Neuronal stem cell (in vitro differentiated cells): Measurements from ENCODE around the gene SPRYD3. TPM values are rescaled to one million over a fixed set of nuclear protein-coding genes. Genes with fewer than 3 reads are reported as not detected.
A peak's percentile ranks its signal among the peaks of the same experiment; 100 is the strongest.

Experiments used
- DNase-seq: peaks from one replicate; pipeline ENCODE4 v3.0.0-alpha.2; 2013; ENCODE audit warnings: low spot score
- H2AFZ ChIP-seq: one replicate; pipeline ENCODE4 v1.6.1; 2013; ENCODE audit warnings: mild to moderate bottlenecking, low read length, inconsistent platforms
- H2AK5ac ChIP-seq: 2 replicates; pipeline ENCODE4 v1.6.1; 2013; ENCODE audit warnings: low read depth, mild to moderate bottlenecking, inconsistent platforms, low read length, moderate library complexity, mixed read lengths
- H2BK120ac ChIP-seq: 2 replicates; pipeline ENCODE4 v1.6.1; 2013; ENCODE audit warnings: low read depth, mild to moderate bottlenecking, inconsistent platforms, low read length, moderate library complexity, mixed read lengths
- H2BK12ac ChIP-seq: one replicate; pipeline ENCODE4 v1.6.1; 2013; ENCODE audit warnings: low read length, inconsistent platforms
- H2BK15ac ChIP-seq: 2 replicates; pipeline ENCODE4 v1.6.1; 2013; ENCODE audit warnings: mild to moderate bottlenecking, low read length, inconsistent platforms, mixed read lengths
- H2BK5ac ChIP-seq: one replicate; pipeline ENCODE4 v1.6.1; 2013; ENCODE audit warnings: inconsistent platforms, mild to moderate bottlenecking, low read length, moderate library complexity
- H3K14ac ChIP-seq: one replicate; pipeline ENCODE4 v1.6.1; 2013; ENCODE audit warnings: low read length, inconsistent platforms
- H3K18ac ChIP-seq: 2 replicates; pipeline ENCODE4 v1.6.1; 2013; ENCODE audit warnings: low read length, inconsistent platforms
- H3K23ac ChIP-seq: 2 replicates; pipeline ENCODE4 v1.6.1; 2013; ENCODE audit warnings: low read depth, mild to moderate bottlenecking, mixed read lengths, low read length, inconsistent platforms; ENCODE audit not compliant: poor library complexity
- H3K27ac ChIP-seq: replicated peaks from 3 replicates; pipeline ENCODE4 v1.5.1; 2013; ENCODE audit warnings: low read length, inconsistent platforms
- H3K27me3 ChIP-seq, 3 experiments: 2 replicates each; pipeline ENCODE4 v1.6.1; 2013; ENCODE audit warnings: low read length in 3 of 3, mild to moderate bottlenecking in 2 of 3, inconsistent platforms in 1 of 3, low read depth in 1 of 3, mixed read lengths in 1 of 3, moderate library complexity in 1 of 3; ENCODE audit not compliant: control insufficient read depth in 3 of 3, insufficient read depth in 3 of 3
- H3K36me3 ChIP-seq, 2 donors: replicated peaks in 1 of 2; 2 replicates each; pipeline ENCODE4 v1.6.1; 2013; ENCODE audit warnings: low read length in 2 of 2; ENCODE audit not compliant: control insufficient read depth in 2 of 2, insufficient read depth in 2 of 2
- H3K4ac ChIP-seq: 2 replicates; pipeline ENCODE4 v1.6.1; 2013; ENCODE audit warnings: inconsistent platforms, mild to moderate bottlenecking, low read length, moderate library complexity
- H3K4me1 ChIP-seq, 2 donors: 1 replicate in 1 of 2; 2 replicates in 1 of 2; pipeline ENCODE4 v1.6.1; 2013; ENCODE audit warnings: low read length in 2 of 2, low read depth in 1 of 2; ENCODE audit not compliant: control insufficient read depth in 2 of 2, insufficient read depth in 1 of 2
- H3K4me2 ChIP-seq: one replicate; pipeline ENCODE4 v1.6.1; 2013; ENCODE audit warnings: mild to moderate bottlenecking, low read length, inconsistent platforms; ENCODE audit not compliant: insufficient read depth, poor library complexity, severe bottlenecking
- H3K4me3 ChIP-seq, 2 donors: 2 replicates each; pipeline ENCODE4 v1.5.1; 2013; ENCODE audit warnings: low read length in 2 of 2, mild to moderate bottlenecking in 2 of 2, inconsistent platforms in 1 of 2, moderate library complexity in 1 of 2
- H3K79me1 ChIP-seq: one replicate; pipeline ENCODE4 v1.6.1; 2013; ENCODE audit warnings: low read depth, mild to moderate bottlenecking, inconsistent platforms, low read length, moderate library complexity
- H3K9ac ChIP-seq: one replicate; pipeline ENCODE4 v1.6.1; 2013; ENCODE audit warnings: mild to moderate bottlenecking, low read depth, low read length, inconsistent platforms; ENCODE audit not compliant: poor library complexity
- H3K9me3 ChIP-seq, 2 donors: replicated peaks in 1 of 2; 2 replicates each; pipeline versions ENCODE3 to v1.6.1; 2013; ENCODE audit warnings: low read length in 2 of 2, mild to moderate bottlenecking in 2 of 2, inconsistent platforms in 1 of 2, low read depth in 1 of 2, mixed read lengths in 1 of 2, moderate library complexity in 1 of 2; ENCODE audit not compliant: control insufficient read depth in 2 of 2, insufficient read depth in 1 of 2
- H4K8ac ChIP-seq: one replicate; pipeline ENCODE4 v1.6.1; 2013; ENCODE audit warnings: low read depth, mild to moderate bottlenecking, inconsistent platforms, low read length, moderate library complexity
- H4K91ac ChIP-seq: one replicate; pipeline ENCODE4 v1.6.1; 2013; ENCODE audit warnings: low read length, low read depth, mild to moderate bottlenecking, inconsistent platforms; ENCODE audit not compliant: poor library complexity
- WGBS, 2 donors: extraction: QIAGEN DNeasy Blood & Tissue Kit; methylation state at CpG; one replicate each; pipeline ENCODE4 v1.1.7; 2013; ENCODE audit warnings: missing lambda C conversion rate in 2 of 2, mixed read lengths in 1 of 2; ENCODE audit not compliant: insufficient read length in 2 of 2, insufficient replicate concordance in 1 of 2; ENCODE audit errors: extremely low coverage in 2 of 2; 5-methylcytosine and 5-hydroxymethylcytosine counted together
- polyA plus RNA-seq, 2 experiments: library from polyadenylated mRNA; stranded (reverse); fragments of 200-250 nt; gene quantifications; one replicate each; pipeline ENCODE4 v1.2.3, GENCODE V29; 2013

The SPRYD3 gene, protein sequence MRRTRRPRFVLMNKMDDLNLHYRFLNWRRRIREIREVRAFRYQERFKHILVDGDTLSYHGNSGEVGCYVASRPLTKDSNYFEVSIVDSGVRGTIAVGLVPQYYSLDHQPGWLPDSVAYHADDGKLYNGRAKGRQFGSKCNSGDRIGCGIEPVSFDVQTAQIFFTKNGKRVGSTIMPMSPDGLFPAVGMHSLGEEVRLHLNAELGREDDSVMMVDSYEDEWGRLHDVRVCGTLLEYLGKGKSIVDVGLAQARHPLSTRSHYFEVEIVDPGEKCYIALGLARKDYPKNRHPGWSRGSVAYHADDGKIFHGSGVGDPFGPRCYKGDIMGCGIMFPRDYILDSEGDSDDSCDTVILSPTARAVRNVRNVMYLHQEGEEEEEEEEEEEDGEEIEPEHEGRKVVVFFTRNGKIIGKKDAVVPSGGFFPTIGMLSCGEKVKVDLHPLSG
- polyA plus RNA-seq (2013, experiment 1 of 2): 3.1 TPM
- polyA plus RNA-seq (2013, experiment 2 of 2): 3.1 TPM

DNA sequence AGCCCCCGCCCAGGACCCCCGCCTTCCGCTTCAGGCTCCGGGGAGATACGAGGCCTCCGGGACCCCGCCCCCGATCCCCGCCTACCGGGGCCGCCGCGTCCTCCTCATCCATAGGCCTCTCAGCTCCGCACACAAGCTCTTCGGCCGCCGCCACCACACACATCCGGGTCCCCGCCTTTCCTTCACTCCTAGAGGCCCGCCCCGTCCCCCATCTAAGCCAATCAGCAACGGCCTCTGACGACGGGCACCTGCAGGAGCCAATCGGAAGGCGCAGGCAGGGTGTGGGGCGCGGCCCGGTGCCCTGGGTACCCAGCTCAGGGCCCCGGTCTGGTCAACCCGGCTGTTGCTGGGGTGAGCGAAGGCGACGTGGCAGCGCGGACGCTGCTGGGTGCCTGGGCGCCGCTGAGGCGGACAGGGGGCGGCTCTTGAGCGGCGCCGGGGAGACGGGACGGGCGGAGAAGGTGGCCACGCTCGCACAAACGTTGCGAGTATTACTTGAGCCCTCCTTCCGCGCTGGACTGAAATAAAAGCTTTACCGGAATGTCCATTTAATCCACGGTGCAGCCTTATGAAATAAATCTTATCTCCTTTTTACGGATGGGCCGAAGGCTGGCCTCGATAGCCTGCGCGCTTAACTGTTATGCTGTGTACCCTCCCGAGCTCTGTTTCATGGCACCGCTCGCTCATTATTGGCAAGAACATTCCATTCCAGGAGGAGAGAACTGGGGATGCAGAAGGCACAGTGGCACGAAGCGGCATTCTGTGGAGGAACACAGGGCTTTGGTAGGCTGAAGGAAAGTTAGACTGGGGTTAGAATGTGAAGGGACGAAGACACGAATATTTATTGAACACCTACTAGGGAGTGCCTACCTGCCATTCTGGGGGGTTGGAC lies at the start of gene SPRYD3:
TSS of gene SPRYD3 (minus strand) at position 165 of the 892 bp plus-strand sequence. CDS start at position 108, 57 bp downstream.
- Histone ChIP-seq H2AFZ (peak within 1 kb of the TSS; percentile 91), H3K23ac (peak within 1 kb of the TSS; percentile 98), H3K9me3 (peaks cover 0 to 1% of the 10 kb centered on the region in 2 donors), H3K27me3 (peaks cover 0 to 5% (median 0%) of the 10 kb centered on the region in 3 experiments), H3K4me2 (peak within 1 kb of the TSS; percentile 92), H4K91ac (peak within 1 kb of the TSS; percentile 79), H2AK5ac (peak within 1 kb of the TSS; percentile 0), H2BK120ac (no peak within 1 kb of the TSS), H2BK5ac (peak within 1 kb of the TSS; percentile 77), H3K14ac (no peak within 1 kb of the TSS), H3K4me3 (peak within 1 kb of the TSS; percentile 62 to 85), H2BK12ac (no peak within 1 kb of the TSS), H3K79me1 (no peaks in the 10 kb centered on the region), H3K36me3 (peaks cover 2 to 20% of the 10 kb centered on the region in 2 donors), H3K18ac (peak within 1 kb of the TSS; percentile 97), H3K9ac (peak within 1 kb of the TSS; percentile 98), H3K4ac (peak within 1 kb of the TSS; percentile 8), H3K27ac (peak within 1 kb of the TSS; percentile 84), H4K8ac (peak within 1 kb of the TSS; percentile 3), H2BK15ac (peak within 1 kb of the TSS; percentile 96), H3K4me1 (peaks cover 5 to 6% of the 10 kb centered on the region in 2 donors)
- no CpG with 5 or more reads among the region's 67 CpGs for WGBS, 2 donors
- peak; percentile 99 for DNase-seq

DNA sequence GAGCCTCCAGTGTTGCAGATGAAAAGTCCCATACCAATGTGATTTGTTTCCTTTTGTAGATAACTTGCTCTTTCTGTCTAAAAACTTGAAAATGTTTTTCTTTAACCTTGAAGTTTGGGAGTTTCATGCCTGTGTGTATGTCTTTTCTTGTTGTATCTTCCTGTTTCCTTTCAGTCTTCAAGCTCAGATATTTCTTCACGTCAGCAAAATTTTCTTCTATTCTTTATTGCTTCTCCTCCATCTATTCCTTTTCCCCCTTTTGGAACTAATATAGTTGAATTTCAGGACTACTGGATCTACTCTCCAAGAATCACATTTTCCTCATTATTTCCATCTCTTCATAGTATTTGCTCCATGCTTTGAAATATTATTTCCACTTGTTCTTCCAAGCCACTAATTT lies 48.0 kb upstream of the SPRYD3 start:
- Histone ChIP-seq H3K9me3 (peaks cover 0 to 6% of the 10 kb centered on the region in 2 donors), H4K8ac (no peak overlapping the region), H3K4me3 (no peak overlapping the region), H3K27ac (no peak overlapping the region), H3K79me1 (no peaks in the 10 kb centered on the region), H2BK15ac (no peak overlapping the region), H2BK12ac (no peak overlapping the region), H3K4me2 (no peak overlapping the region), H3K36me3 (no peaks in the 10 kb centered on the region), H3K4me1 (no peaks in the 10 kb centered on the region), H3K14ac (no peak overlapping the region), H2BK120ac (no peak overlapping the region), H2BK5ac (no peak overlapping the region), H3K4ac (no peak overlapping the region), H3K23ac (no peak overlapping the region), H2AFZ (no peak overlapping the region), H3K9ac (no peak overlapping the region), H4K91ac (no peak overlapping the region), H2AK5ac (no peak overlapping the region), H3K18ac (no peak overlapping the region), H3K27me3 (peaks cover 0 to 10% (median 2%) of the 10 kb centered on the region in 3 experiments)
- no peak for DNase-seq
- WGBS, 2 donors: no CpG with 5 or more reads among the region's 1 CpG

DNA sequence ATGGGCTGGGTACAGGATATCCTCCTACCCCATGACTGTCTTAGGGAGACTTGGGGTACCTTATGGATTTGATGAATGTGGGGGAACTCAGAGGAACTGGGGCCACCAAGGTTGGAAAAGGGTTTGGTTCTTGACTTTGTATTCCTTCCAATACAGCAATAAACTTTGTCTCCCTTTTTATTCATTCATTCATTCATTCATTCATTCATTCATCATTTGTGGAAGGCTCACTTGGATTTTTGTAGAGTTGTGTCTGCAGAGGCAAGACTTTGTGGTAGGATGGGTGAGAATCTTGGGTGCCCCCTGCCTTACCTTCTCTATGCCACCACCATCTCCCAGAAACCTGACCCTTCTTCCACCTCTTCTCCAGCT lies 45.1 kb upstream of the SPRYD3 start:
- Histone ChIP-seq H3K4me1 (peaks cover 0 to 2% of the 10 kb centered on the region in 2 donors), H2BK15ac (no peak overlapping the region), H3K79me1 (no peaks in the 10 kb centered on the region), H3K9me3 (peaks cover 0 to 6% of the 10 kb centered on the region in 2 donors), H4K91ac (no peak overlapping the region), H3K4me2 (no peak overlapping the region), H2BK5ac (no peak overlapping the region), H4K8ac (no peak overlapping the region), H3K9ac (no peak overlapping the region), H2AFZ (no peak overlapping the region), H3K27ac (no peak overlapping the region), H3K14ac (no peak overlapping the region), H3K18ac (no peak overlapping the region), H3K23ac (no peak overlapping the region), H3K36me3 (no peaks in the 10 kb centered on the region), H3K4me3 (no peak overlapping the region), H2BK120ac (no peak overlapping the region), H2AK5ac (no peak overlapping the region), H2BK12ac (no peak overlapping the region), H3K4ac (no peak overlapping the region), H3K27me3 (peaks cover 0 to 2% (median 2%) of the 10 kb centered on the region in 3 experiments)
- DNase-seq: no peak
